ENCODE data around the gene CIDEC. TPM values are rescaled to one million over a fixed set of nuclear protein-coding genes. Genes with fewer than 3 reads are reported as not detected.

CIDEC gene
- total and polyA plus RNA-seq, 2 of the 13 experiments (the other 11 are each of a cell fraction or from before 2014, with no cell fraction given): 2.5 to 10.4 TPM

GRCh38 chr3:9890249-9891071 lies 10.4 kb upstream of the CIDEC start, which contains the start of gene JAGN1 (continued):
- no peak for TF ChIP-seq ATF4 (CRISPR knock-in tag; IDR thresholded peaks at IDR 0.05)
- TF ChIP-seq ZSCAN31 (CRISPR knock-in tag; IDR thresholded peaks at IDR 0.05; ENCODE audit: low read depth): peak; percentile 85
- TF ChIP-seq IRX3 (CRISPR knock-in tag; IDR thresholded peaks at IDR 0.05; ENCODE audit: borderline replicate concordance, low read depth): peak; percentile 39; the same call in 1 of the 2 replicates
- no peak for TF ChIP-seq ZNF326 (CRISPR knock-in tag; IDR thresholded peaks at IDR 0.05; ENCODE audit: borderline replicate concordance)
- TF ChIP-seq HHEX (CRISPR knock-in tag; IDR thresholded peaks at IDR 0.05): no peak
- peak; percentile 92 for TF ChIP-seq ZNF891 (CRISPR knock-in tag; IDR thresholded peaks at IDR 0.05)
- TF ChIP-seq ZNF839 (CRISPR knock-in tag; IDR thresholded peaks at IDR 0.05; ENCODE audit: borderline replicate concordance): peak; percentile 75; the same call in 1 of the 2 replicates
- TF ChIP-seq MAZ (IDR thresholded peaks at IDR 0.05; ENCODE audit: borderline replicate concordance, low read depth, low read length): no peak
- peak; percentile 90 for TF ChIP-seq MAZ (CRISPR knock-in tag; IDR thresholded peaks at IDR 0.05; ENCODE audit: low read depth)
- TF ChIP-seq PPARG (CRISPR knock-in tag; conservative IDR thresholded peaks at IDR 0.05): no peak
- peak; percentile 87 for TF ChIP-seq DZIP1 (CRISPR knock-in tag; IDR thresholded peaks at IDR 0.05)
- TF ChIP-seq ZNF792 (CRISPR knock-in tag; IDR thresholded peaks at IDR 0.05): peak; percentile 57; the same call in 1 of the 2 replicates
- peak; percentile 37; the same call in 1 of the 2 replicates for TF ChIP-seq ARNTL (CRISPR knock-in tag; IDR thresholded peaks at IDR 0.05)
- no peak for TF ChIP-seq NR3C1 (CRISPR knock-in tag; IDR thresholded peaks at IDR 0.05)
- no peak for TF ChIP-seq KDM3A (CRISPR knock-in tag; IDR thresholded peaks at IDR 0.05; ENCODE audit: low read depth)
- TF ChIP-seq WIZ (CRISPR knock-in tag; IDR thresholded peaks at IDR 0.05): 0 out of 2 replicates have a peak, but pooled peaks have one; percentile 56
- peak; percentile 72 for TF ChIP-seq SP4 (CRISPR knock-in tag; IDR thresholded peaks at IDR 0.05)
- TF ChIP-seq ZNF563 (CRISPR knock-in tag; IDR thresholded peaks at IDR 0.05): peak; percentile 91
- TF ChIP-seq ZBTB38 (CRISPR knock-in tag; IDR thresholded peaks at IDR 0.05): peak; percentile 89
- no peak for TF ChIP-seq NFRKB (IDR thresholded peaks at IDR 0.05)
- no peak for TF ChIP-seq ZNF276 (CRISPR knock-in tag; IDR thresholded peaks at IDR 0.05; ENCODE audit: low read depth)
- peak; percentile 44; the same call in 1 of the 2 replicates for TF ChIP-seq ZBTB14 (CRISPR knock-in tag; IDR thresholded peaks at IDR 0.05)
- no peak for TF ChIP-seq NFE2 (CRISPR knock-in tag; IDR thresholded peaks at IDR 0.05)
- no peak for TF ChIP-seq ZNF550 (CRISPR knock-in tag; IDR thresholded peaks at IDR 0.05; ENCODE audit: borderline replicate concordance)

Measured in HepG2 (cell line).